ENCODE data around the gene TMEM273.

The TMEM273 gene

GRCh38 chr10:49134327-49134726 lies 53.9 kb downstream of the TMEM273 start:
- no peak for ATAC-seq
- H3K36me3 Mint-ChIP-seq = no peaks in the 10 kb centered on the region

GRCh38 chr10:49133706-49134248 lies 54.4 kb downstream of the TMEM273 start, which contains the start of gene FAM170B:
FAM170B (minus strand) TSS chr10:49134021; CDS start chr10:49133918, 103 bp downstream.
- Mint-ChIP-seq H3K36me3 (no peaks in the 10 kb centered on the region), H3K27me3 (peaks cover 13% of the 10 kb centered on the region), H3K4me3 (no peak within 1 kb of the TSS), H3K27ac (no peak within 1 kb of the TSS), H3K9me3 (no peaks in the 10 kb centered on the region), H3K4me1 (peaks cover 24% of the 10 kb centered on the region)
- no peak for ATAC-seq

More at GRCh38 chr10:49134327-49134726, 53.9 kb downstream of the TMEM273 start:
- Mint-ChIP-seq H3K4me3 (no peak overlapping the region), H3K4me1 (peaks cover 24% of the 10 kb centered on the region), H3K27ac (no peak overlapping the region), H3K9me3 (no peaks in the 10 kb centered on the region), H3K27me3 (peaks cover 8% of the 10 kb centered on the region)

GRCh38 chr10:49132362-49132737 lies 55.8 kb downstream of the TMEM273 start:
- no peak for ATAC-seq

GRCh38 chr10:49131507-49132361 lies 56.5 kb downstream of the TMEM273 start:
- ATAC-seq = no peak
- Mint-ChIP-seq H3K4me1 (peaks cover 24% of the 10 kb centered on the region), H3K27me3 (peaks cover 23% of the 10 kb centered on the region), H3K27ac (no peak overlapping the region), H3K36me3 (no peaks in the 10 kb centered on the region), H3K4me3 (no peak overlapping the region), H3K9me3 (no peaks in the 10 kb centered on the region)

More at GRCh38 chr10:49132362-49132737, 55.8 kb downstream of the TMEM273 start:
- H3K36me3 Mint-ChIP-seq = no peaks in the 10 kb centered on the region
- H3K4me3 Mint-ChIP-seq = no peak overlapping the region
- H3K27me3 Mint-ChIP-seq = peaks cover 23% of the 10 kb centered on the region
- peaks cover 24% of the 10 kb centered on the region for H3K4me1 Mint-ChIP-seq
- H3K27ac Mint-ChIP-seq = no peak overlapping the region
- no peaks in the 10 kb centered on the region for H3K9me3 Mint-ChIP-seq

GRCh38 chr10:49129376-49129775 lies 58.8 kb downstream of the TMEM273 start:
- ATAC-seq = no peak
- Mint-ChIP-seq H3K4me3 (no peak overlapping the region), H3K36me3 (no peaks in the 10 kb centered on the region), H3K27me3 (peaks cover 23% of the 10 kb centered on the region), H3K4me1 (peaks cover 5% of the 10 kb centered on the region), H3K9me3 (no peaks in the 10 kb centered on the region), H3K27ac (no peak overlapping the region)

GRCh38 chr10:49128854-49129253 lies 59.3 kb downstream of the TMEM273 start:
- Mint-ChIP-seq H3K27ac (no peak overlapping the region), H3K4me3 (no peak overlapping the region), H3K9me3 (no peaks in the 10 kb centered on the region), H3K4me1 (no peaks in the 10 kb centered on the region), H3K27me3 (peaks cover 23% of the 10 kb centered on the region), H3K36me3 (no peaks in the 10 kb centered on the region)
- no peak for ATAC-seq

- Mint-ChIP-seq H3K4me1 (no peaks in the 10 kb centered on the region), H3K36me3 (no peaks in the 10 kb centered on the region), H3K4me3 (no peak overlapping the region), H3K9me3 (peaks cover 4% of the 10 kb centered on the region), H3K27ac (no peak overlapping the region), H3K27me3 (peaks cover 15% of the 10 kb centered on the region)
- ATAC-seq = no peak
These were observed 63.9 kb downstream of the TMEM273 start for GRCh38 chr10:49123981-49124950.

GRCh38 chr10:49120911-49121310 lies 67.3 kb downstream of the TMEM273 start:
- Mint-ChIP-seq H3K27me3 (peaks cover 8% of the 10 kb centered on the region), H3K27ac (no peak overlapping the region), H3K36me3 (no peaks in the 10 kb centered on the region), H3K9me3 (peaks cover 4% of the 10 kb centered on the region), H3K4me3 (no peak overlapping the region), H3K4me1 (no peaks in the 10 kb centered on the region)
- no peak for ATAC-seq

GRCh38 chr10:49119746-49120145 lies 68.4 kb downstream of the TMEM273 start:
- Mint-ChIP-seq H3K27ac (no peak overlapping the region), H3K36me3 (no peaks in the 10 kb centered on the region), H3K4me1 (no peaks in the 10 kb centered on the region), H3K9me3 (peaks cover 4% of the 10 kb centered on the region), H3K4me3 (no peak overlapping the region), H3K27me3 (peaks cover 12% of the 10 kb centered on the region)
- ATAC-seq = no peak

- Mint-ChIP-seq H3K36me3 (no peaks in the 10 kb centered on the region), H3K9me3 (peaks cover 4% of the 10 kb centered on the region), H3K27ac (no peak overlapping the region), H3K4me1 (no peaks in the 10 kb centered on the region), H3K4me3 (no peak overlapping the region), H3K27me3 (peaks cover 24% of the 10 kb centered on the region)
- ATAC-seq = no peak
These were observed 69.6 kb downstream of the TMEM273 start for GRCh38 chr10:49118430-49119074.

GRCh38 chr10:49117376-49118070 lies 70.7 kb downstream of the TMEM273 start:
- no peaks in the 10 kb centered on the region for H3K36me3 Mint-ChIP-seq

GRCh38 chr10:49116509-49117375 lies 71.4 kb downstream of the TMEM273 start:
- H3K9me3 Mint-ChIP-seq = peaks cover 2% of the 10 kb centered on the region
- H3K4me1 Mint-ChIP-seq = no peaks in the 10 kb centered on the region
- H3K27ac Mint-ChIP-seq = no peak overlapping the region
- no peak for ATAC-seq
- H3K4me3 Mint-ChIP-seq = no peak overlapping the region
- H3K27me3 Mint-ChIP-seq = peaks cover 26% of the 10 kb centered on the region
- no peaks in the 10 kb centered on the region for H3K36me3 Mint-ChIP-seq

More at GRCh38 chr10:49117376-49118070, 70.7 kb downstream of the TMEM273 start:
- no peak overlapping the region for H3K27ac Mint-ChIP-seq
- H3K27me3 Mint-ChIP-seq = peaks cover 26% of the 10 kb centered on the region
- H3K4me1 Mint-ChIP-seq = no peaks in the 10 kb centered on the region
- no peak overlapping the region for H3K4me3 Mint-ChIP-seq
- peaks cover 4% of the 10 kb centered on the region for H3K9me3 Mint-ChIP-seq
- ATAC-seq = no peak

GRCh38 chr10:49115796-49116508 lies 72.2 kb downstream of the TMEM273 start:
- no peak for ATAC-seq
- H3K4me3 Mint-ChIP-seq = no peak overlapping the region
- peaks cover 26% of the 10 kb centered on the region for H3K27me3 Mint-ChIP-seq
- H3K9me3 Mint-ChIP-seq = no peaks in the 10 kb centered on the region
- H3K36me3 Mint-ChIP-seq = no peaks in the 10 kb centered on the region
- H3K4me1 Mint-ChIP-seq = no peaks in the 10 kb centered on the region
- H3K27ac Mint-ChIP-seq = no peak overlapping the region
